NCI-H2227 treated with DMSO at 0.1 percent for 48 hours (cell line): ENCODE measurements around the gene ZNF534.
A peak's percentile ranks its signal among the peaks of the same experiment; 100 is the strongest.
"Not testable (repeated sequence)": the region's sequence is repeated elsewhere in the genome, so short reads cannot be mapped to it uniquely, and the experiment has no call there.

Experiments
- DNase-seq: peaks from one replicate; lab custom pipeline; 2025; lab: John Stamatoyannopoulos, UW

ZNF534 gene

GRCh38 chr19:52428937-52429336 is at the start of gene ZNF534:
TSS of gene ZNF534 (plus strand) at chr19:52429148. CDS start at chr19:52431475, 2,327 bp downstream.
- DNase-seq: no peak

GRCh38 chr19:52391135-52391534 is 37.8 kb upstream of the ZNF534 start:
- DNase-seq: no peak

- DNase-seq: peak; percentile 75
Measured at GRCh38 chr19:52397310-52398080, 31.5 kb upstream of the ZNF534 start, which contains the start of gene ZNF528. TSS of gene ZNF528 (plus strand) at chr19:52397849. CDS start at chr19:52402014, 4,165 bp downstream.

DNA sequence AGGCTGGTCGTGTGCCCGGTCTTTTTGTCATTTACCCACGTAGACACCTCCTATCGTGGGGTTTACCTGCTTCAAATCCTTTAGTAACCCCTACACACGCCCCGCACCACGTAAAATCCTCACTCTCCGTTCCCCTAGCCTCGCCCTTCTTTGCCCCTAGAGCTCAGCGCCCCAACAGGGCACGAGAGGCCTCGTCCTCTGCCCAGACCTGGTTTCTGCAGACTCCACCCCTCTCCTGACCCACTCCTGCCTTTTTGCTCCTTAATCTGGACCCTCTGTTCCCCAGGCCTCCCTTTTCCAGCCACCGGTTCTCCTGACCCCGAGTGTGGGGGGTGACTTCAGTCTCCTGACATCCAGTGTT is 30.9 kb upstream of the ZNF534 start:
- DNase-seq: no peak

- DNase-seq: no peak
Measured at GRCh38 chr19:52410276-52410675, 18.7 kb upstream of the ZNF534 start.

DNA sequence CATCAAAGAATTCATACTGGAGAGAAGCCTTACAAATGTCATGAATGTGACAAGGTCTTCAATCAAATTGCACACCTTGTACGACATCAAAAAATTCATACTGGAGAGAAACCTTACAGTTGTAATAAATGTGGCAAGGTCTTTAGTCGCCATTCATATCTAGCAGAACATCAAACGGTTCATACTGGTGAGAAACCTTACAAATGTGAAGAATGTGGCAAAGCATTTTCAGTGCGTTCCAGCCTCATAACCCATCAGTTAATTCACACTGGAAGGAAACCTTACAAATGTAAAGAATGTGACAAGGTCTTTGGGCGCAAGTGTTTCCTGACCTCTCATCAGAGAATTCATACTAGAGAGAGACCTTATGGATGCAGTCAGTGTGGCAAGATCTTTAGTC is 13.2 kb upstream of the ZNF534 start:
- no peak for DNase-seq

GRCh38 chr19:52442179-52442578 is 13.2 kb downstream of the ZNF534 start:
- no peak for DNase-seq

- DNase-seq: no peak
Measured at GRCh38 chr19:52444506-52444905, 15.6 kb downstream of the ZNF534 start.

DNA sequence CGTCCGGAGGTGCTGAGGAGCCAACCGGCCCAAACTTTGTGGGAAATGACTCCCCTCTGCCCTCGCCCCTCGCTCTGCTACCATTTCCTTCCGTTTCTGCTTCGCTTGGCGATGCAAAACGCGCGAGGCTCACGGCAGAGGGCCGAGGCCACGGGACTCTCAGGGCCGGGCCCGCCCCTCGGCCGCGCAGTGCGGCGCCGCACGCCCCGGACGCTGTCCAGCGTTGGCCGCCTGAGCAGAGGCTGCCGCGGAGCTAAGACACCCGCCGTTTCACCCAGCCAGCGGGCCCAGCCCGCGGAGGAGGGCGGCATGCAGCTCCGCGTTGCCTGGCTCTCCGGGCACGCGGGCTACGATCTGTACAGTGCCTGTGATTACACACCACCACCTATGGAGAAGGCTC is 22.3 kb downstream of the ZNF534 start:
- DNase-seq: no peak

DNA sequence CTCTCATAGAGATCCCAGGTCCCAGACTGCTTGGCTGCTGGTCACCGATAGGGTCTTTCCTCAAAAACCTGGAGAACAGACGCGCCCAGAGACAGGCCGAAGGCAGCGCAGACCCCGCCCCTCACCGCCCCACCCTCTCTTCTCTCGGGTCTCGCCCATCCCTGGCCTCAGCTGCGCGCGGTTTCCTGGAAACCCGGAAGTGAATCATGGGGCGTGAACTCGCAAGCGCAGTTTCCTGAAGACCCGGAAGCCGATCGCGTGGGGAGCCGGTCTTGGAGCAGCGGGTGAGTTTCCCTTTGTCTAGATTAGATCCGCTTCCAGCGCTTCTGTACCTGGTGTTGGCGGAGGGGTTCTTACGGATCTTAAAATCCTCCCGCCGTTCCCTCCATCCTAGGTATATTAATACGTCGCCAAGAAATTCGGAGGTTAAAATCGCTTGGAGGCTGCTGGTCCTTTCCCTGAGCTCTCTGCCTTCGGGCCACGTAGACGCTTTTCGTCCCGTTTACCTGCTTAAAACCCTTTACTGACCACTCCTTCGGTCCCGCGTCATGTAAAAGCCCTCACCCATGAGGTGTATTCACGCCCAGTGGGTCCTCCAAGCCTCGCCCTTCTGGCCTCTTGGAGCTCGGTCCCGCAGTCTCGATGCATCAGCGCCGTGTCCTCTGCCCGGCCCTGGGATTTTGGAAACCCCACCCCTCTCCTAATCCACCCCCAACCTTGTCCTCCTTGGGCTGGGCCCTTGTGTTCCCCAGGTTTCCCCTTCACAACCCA is 24.6 kb downstream of the ZNF534 start, which contains the start of gene ZNF578:
Gene ZNF578 (plus strand): TSS at position 230 of the 771 bp plus-strand sequence. CDS start 48,293 bp downstream, outside the sequence.
- DNase-seq: peak; percentile 79

DNA sequence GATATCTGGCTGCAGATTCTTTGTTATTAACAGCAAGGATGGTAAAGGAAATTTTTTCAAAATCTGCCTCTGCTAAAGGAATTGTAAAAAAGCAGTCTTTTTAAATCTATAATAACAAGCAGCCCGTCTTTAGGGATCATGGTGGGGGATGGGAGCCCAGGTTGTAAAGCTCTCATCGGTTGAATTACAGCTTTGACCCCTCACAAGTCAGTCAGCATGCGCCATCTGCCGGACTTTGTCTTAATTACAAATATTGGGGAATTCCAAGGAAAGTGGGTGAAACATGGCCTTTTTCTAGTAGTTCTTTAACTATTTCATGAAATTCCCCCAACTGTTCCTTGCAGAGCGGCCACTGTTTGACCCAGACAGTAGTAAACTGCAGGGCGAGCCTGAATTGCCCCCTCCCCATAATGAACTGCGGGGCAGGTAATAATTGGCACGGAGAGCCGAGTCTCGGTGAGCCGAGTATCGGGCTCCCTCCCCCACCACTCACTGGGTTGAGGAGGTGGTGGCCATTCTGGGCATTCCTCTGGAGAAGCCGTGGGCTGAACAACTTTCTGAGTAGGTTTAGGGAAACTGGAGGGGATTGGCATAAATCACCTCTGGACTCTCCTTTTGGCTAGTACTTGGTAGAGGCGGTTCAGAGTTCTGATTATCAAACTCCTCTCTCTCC is 36.0 kb downstream of the ZNF534 start:
- no peak for DNase-seq

DNA sequence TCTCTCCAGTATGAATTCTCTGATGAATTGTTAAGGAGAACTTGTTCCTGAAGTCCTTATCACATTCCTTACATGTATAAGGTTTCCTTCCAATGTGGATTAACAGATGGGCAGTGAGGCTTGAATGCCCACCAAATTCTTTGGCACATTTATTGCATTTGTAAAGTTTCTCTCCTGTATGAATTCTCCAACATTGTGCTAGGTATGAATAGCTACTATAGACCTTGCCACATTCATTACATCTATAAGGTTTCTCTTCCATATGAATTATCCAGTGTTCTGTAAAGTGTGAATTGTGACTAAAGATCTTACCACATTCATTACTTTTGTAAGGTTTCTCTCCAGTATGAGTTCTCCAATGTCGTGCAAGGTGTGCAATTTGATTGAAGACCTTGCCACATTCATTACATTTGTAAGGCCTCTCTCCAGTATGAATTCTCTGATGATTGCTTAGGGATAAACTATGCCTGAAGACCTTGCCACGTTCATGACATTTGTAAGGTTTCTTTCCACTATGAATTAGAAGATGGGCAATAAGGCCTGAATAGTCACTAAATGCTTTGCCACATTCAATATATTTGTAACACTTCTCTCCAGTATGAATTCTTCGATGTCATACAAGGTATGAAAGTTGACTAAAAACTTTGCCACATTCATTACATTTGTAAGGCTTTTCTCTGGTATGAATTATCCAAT is 44.9 kb downstream of the ZNF534 start:
- no peak for DNase-seq

- no peak for DNase-seq
Measured at GRCh38 chr19:52474351-52475127, 45.6 kb downstream of the ZNF534 start.

GRCh38 chr19:52484111-52484743 is 55.3 kb downstream of the ZNF534 start:
- DNase-seq: not testable (repeated sequence)

- not testable (repeated sequence) for DNase-seq
Measured at GRCh38 chr19:52485064-52485463, 56.1 kb downstream of the ZNF534 start.

- DNase-seq: not testable (repeated sequence)
Measured at GRCh38 chr19:52485561-52486240, 56.8 kb downstream of the ZNF534 start.

GRCh38 chr19:52492201-52492993 is 63.4 kb downstream of the ZNF534 start:
- DNase-seq: no peak

DNA sequence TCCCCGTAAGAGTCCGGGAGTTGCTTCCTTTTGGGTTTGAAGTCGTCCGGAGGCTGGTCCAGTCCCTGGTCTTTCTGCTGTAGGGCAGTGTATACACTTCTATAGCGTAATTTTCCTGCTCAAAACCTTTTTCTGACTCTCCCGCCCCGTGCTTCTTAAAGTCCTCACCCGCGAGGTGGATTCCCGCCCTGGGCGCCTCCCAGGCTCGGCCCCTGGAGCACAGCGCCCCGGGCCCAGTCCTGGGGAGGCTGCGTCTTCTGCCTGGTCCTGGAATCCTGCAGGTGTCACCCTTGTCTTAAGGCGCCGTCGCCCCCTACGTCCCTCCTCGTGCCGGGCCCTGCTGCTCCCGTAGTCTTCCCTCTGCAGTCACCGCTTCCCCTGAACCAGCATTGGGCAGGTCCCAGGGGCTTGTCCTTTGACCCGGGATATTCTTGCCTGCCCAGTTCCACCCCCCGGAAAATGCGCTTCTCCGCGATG is 64.1 kb downstream of the ZNF534 start:
- DNase-seq: no peak

GRCh38 chr19:52494518-52494917 is 65.6 kb downstream of the ZNF534 start:
- no peak for DNase-seq
